Body of pancreas (tissue), 4 donors: ENCODE data around the gene TSPEAR. TPM values are rescaled to one million over a fixed set of nuclear protein-coding genes. Genes with fewer than 3 reads are reported as not detected.
A peak's percentile ranks its signal among the peaks of the same experiment; 100 is the strongest.

Experiments
- ATAC-seq: fragments of 150-250 bp; one replicate; pipeline ENCODE4 v1.9.1; 2016
- DNase-seq, 4 donors: peaks; one replicate each; pipeline ENCODE4 v3.0.0-alpha.2; 2019
- H3K27ac ChIP-seq, 4 donors: fragments of 200-600 bp; sonication (generic); 1 replicate in 3 of 4; 2 replicates in 1 of 4; pipeline versions ENCODE4 v1.5.1 to v1.6.1; 2016 to 2019; ENCODE audit warnings: mild to moderate bottlenecking in 1 of 4, mixed read lengths in 1 of 4, moderate library complexity in 1 of 4
- H3K27me3 ChIP-seq, 2 donors: fragments of 200-600 bp; sonication (generic); one replicate each; pipeline ENCODE4 v1.6.0; 2016; ENCODE audit warnings: mild to moderate bottlenecking in 1 of 2
- H3K36me3 ChIP-seq, 2 donors: fragments of 200-600 bp; sonication (generic); replicated peaks in 1 of 2; 2 replicates each; pipeline ENCODE4 v1.5.1; 2016; ENCODE audit warnings: low read depth in 2 of 2; ENCODE audit not compliant: insufficient read depth in 1 of 2
- H3K4me1 ChIP-seq: fragments of 200-600 bp; sonication (generic); one replicate; pipeline ENCODE4 v1.6.0; 2016
- H3K4me3 ChIP-seq, 2 donors: fragments of 200-600 bp; sonication (generic); 1 replicate in 1 of 2; 2 replicates in 1 of 2; pipeline ENCODE4 v1.5.1; 2016 to 2019
- H3K9me3 ChIP-seq, 3 donors: fragments of 200-600 bp; sonication (generic); 1 replicate in 2 of 3; 2 replicates in 1 of 3; pipeline ENCODE4 v1.5.1; 2016
- CTCF ChIP-seq, 7 experiments: fragments of 450-650 bp in 4 of 7; fragments of 200-600 bp in 3 of 7; sonication (generic) in 3 of 7; IDR thresholded peaks; one replicate each; pipeline ENCODE4 v1.5.1; 2016 to 2019; ENCODE audit warnings: antibody characterized with exemption in 7 of 7
- POLR2A ChIP-seq, 3 donors: fragments of 450-650 bp; IDR thresholded peaks; one replicate each; pipeline ENCODE4 v1.6.1; 2016; ENCODE audit warnings: antibody characterized with exemption in 3 of 3, mild to moderate bottlenecking in 2 of 3
- WGBS, 2 donors: methylation state at CpG; one replicate each; pipeline ENCODE4 v1.1.5; 2017; 5-methylcytosine and 5-hydroxymethylcytosine counted together
- intact Hi-C: fragments of 100-400 bp; cut with DNase I; formaldehyde crosslinking; loops from one replicate; pipeline ENCODE4 v1.15.1; 2023
- total RNA-seq, 2 donors: library from RNA; depleted of rRNA; stranded (reverse); fragments of >200 nt; gene quantifications; one replicate each; pipeline ENCODE4 v1.1.0, GENCODE V29; 2016

Gene TSPEAR
- total RNA-seq, 2 donors from 2014 or later: 0.52 TPM; not detected in 1

- intact Hi-C loops: no loop called here
- Histone ChIP-seq H3K27me3 (no peaks in the 10 kb centered on the region), H3K27ac (no peak overlapping the region), H3K4me3 (no peak overlapping the region), H3K36me3 (no peaks in the 10 kb centered on the region), H3K9me3 (no peaks in the 10 kb centered on the region), H3K4me1 (no peaks in the 10 kb centered on the region)
- WGBS, 2 donors: 76 to 81% methylated on average over 34 to 37 of the region's 37 CpGs
- TF ChIP-seq POLR2A (IDR thresholded peaks at IDR 0.05) (no peak), CTCF (IDR thresholded peaks at IDR 0.05) (no peak)
- DNase-seq: peak in 2 of 4 donors; percentile 2 to 5
- no peak for ATAC-seq
Measured at GRCh38 chr21:44527156-44527982, 184.0 kb downstream of the TSPEAR start.

GRCh38 chr21:44526096-44526997 lies 185.0 kb downstream of the TSPEAR start:
- TF ChIP-seq CTCF (IDR thresholded peaks at IDR 0.05): no peak
- TF ChIP-seq POLR2A (IDR thresholded peaks at IDR 0.05): no peak
- intact Hi-C loops: no loop called here
- no peaks in the 10 kb centered on the region for H3K4me1 ChIP-seq
- WGBS, 2 donors: 68 to 73% methylated on average over 12 of the region's 12 CpGs
- ATAC-seq: no peak
- DNase-seq: peak in 1 of 4 donors; percentile 3
- no peak overlapping the region for H3K4me3 ChIP-seq
- no peaks in the 10 kb centered on the region for H3K36me3 ChIP-seq
- H3K27ac ChIP-seq: no peak overlapping the region
- no peaks in the 10 kb centered on the region for H3K27me3 ChIP-seq
- no peaks in the 10 kb centered on the region for H3K9me3 ChIP-seq

- WGBS, 2 donors: 76 to 88% methylated on average over 11 to 20 of the region's 20 CpGs
- H3K4me1 ChIP-seq: no peaks in the 10 kb centered on the region
- H3K4me3 ChIP-seq: no peak overlapping the region
- H3K27me3 ChIP-seq: no peaks in the 10 kb centered on the region
- H3K9me3 ChIP-seq: no peaks in the 10 kb centered on the region
- TF ChIP-seq CTCF (IDR thresholded peaks at IDR 0.05) (no peak), POLR2A (IDR thresholded peaks at IDR 0.05) (no peak)
- no peaks in the 10 kb centered on the region for H3K36me3 ChIP-seq
- H3K27ac ChIP-seq: no peak overlapping the region
- intact Hi-C loops: no loop called here
- DNase-seq: peak in 1 of 4 donors; percentile 5
- ATAC-seq: no peak
Measured at GRCh38 chr21:44525391-44526095, 185.8 kb downstream of the TSPEAR start.

GRCh38 chr21:44524414-44525371 lies 186.7 kb downstream of the TSPEAR start:
- Histone ChIP-seq H3K9me3 (no peaks in the 10 kb centered on the region), H3K27ac (no peak overlapping the region), H3K4me3 (no peak overlapping the region), H3K4me1 (no peaks in the 10 kb centered on the region), H3K27me3 (no peaks in the 10 kb centered on the region), H3K36me3 (no peaks in the 10 kb centered on the region)
- ATAC-seq (no peak), DNase-seq (no peak)
- 63 to 71% methylated on average over 2 of the region's 2 CpGs for WGBS, 2 donors
- TF ChIP-seq CTCF (IDR thresholded peaks at IDR 0.05) (no peak), POLR2A (IDR thresholded peaks at IDR 0.05) (no peak)
- intact Hi-C loops: no loop called here
